Heart left ventricle (tissue), 16 donors: ENCODE measurements around the gene VEGFA. TPM values are rescaled to one million over a fixed set of nuclear protein-coding genes. Genes with fewer than 3 reads are reported as not detected.

Experiments used
- ATAC-seq, 4 donors: fragments of 200-7000 bp; cut with Tn5 transposase; one replicate each; pipeline ENCODE4 v1.9.1; 2020 to 2022; ENCODE audit warnings: moderate library complexity in 4 of 4, mild to moderate bottlenecking in 3 of 4, moderate number of reproducible peaks in 1 of 4
- DNase-seq, 5 donors: peaks; one replicate each; pipeline ENCODE4 v3.0.0-alpha.2; 2020
- H3K27ac ChIP-seq, 12 donors: fragments of 200-600 bp; sonication (generic) in 4 of 12; one replicate each; pipeline versions ENCODE4 v1.5.0 to v1.8.0; 2016 to 2022; ENCODE audit warnings: mild to moderate bottlenecking in 2 of 12
- H3K27me3 ChIP-seq, 9 donors: fragments of 200-600 bp; sonication (generic) in 2 of 9; one replicate each; pipeline versions ENCODE4 v1.5.1 to v1.8.0; 2016 to 2022; ENCODE audit warnings: mild to moderate bottlenecking in 3 of 9
- H3K36me3 ChIP-seq, 9 donors: fragments of 200-600 bp; sonication (generic) in 2 of 9; one replicate each; pipeline versions ENCODE4 v1.5.0 to v1.8.0; 2018 to 2022; ENCODE audit warnings: mild to moderate bottlenecking in 2 of 9
- H3K4me1 ChIP-seq, 12 donors: fragments of 200-600 bp; sonication (generic) in 4 of 12; one replicate each; pipeline versions ENCODE4 v1.5.0 to v1.8.0; 2016 to 2022; ENCODE audit warnings: mild to moderate bottlenecking in 3 of 12
- H3K4me3 ChIP-seq, 12 donors: fragments of 200-600 bp; sonication (generic) in 4 of 12; one replicate each; pipeline versions ENCODE4 v1.5.0 to v1.8.0; 2017 to 2022; ENCODE audit warnings: mild to moderate bottlenecking in 9 of 12, moderate library complexity in 4 of 12
- H3K9me3 ChIP-seq, 12 donors: fragments of 200-600 bp; sonication (generic) in 4 of 12; one replicate each; pipeline versions ENCODE4 v1.5.0 to v1.8.0; 2016 to 2022; ENCODE audit warnings: mild to moderate bottlenecking in 1 of 12
- POLR2A ChIP-seq, 2 donors: fragments of 450-650 bp; IDR thresholded peaks; one replicate each; pipeline ENCODE4 v1.6.1; 2017; ENCODE audit warnings: antibody characterized with exemption in 2 of 2, mild to moderate bottlenecking in 2 of 2, moderate library complexity in 2 of 2
- WGBS, 4 donors: extraction: QIAGEN DNeasy Blood & Tissue Kit in 2 of 4; methylation state at CpG; one replicate each; pipeline versions ENCODE4 v1.1.5 to v1.1.7; 2013 to 2018; 5-methylcytosine and 5-hydroxymethylcytosine counted together
- intact Hi-C, 10 donors: fragments of 100-400 bp; cut with DNase I; formaldehyde crosslinking; loops; one replicate each; pipeline versions ENCODE4 v1.11.1 to v1.14.2; 2022
- polyA plus RNA-seq, 2 donors: library from polyadenylated mRNA; stranded (reverse); fragments of 200-250 nt; gene quantifications; one replicate each; pipeline ENCODE4 v1.2.3, GENCODE V29; 2013
- total RNA-seq, 9 donors: library from RNA; depleted of rRNA in 2 of 9; stranded (reverse); fragments of >200 nt in 2 of 9; fragmentation: NEBNext Ultra II Directional in 3 of 9; extraction: Animal tissue kit (Norgen Biotek cat#: 25700) in 3 of 9; gene quantifications; one replicate each; pipeline versions ENCODE4 v1.1.0 to v1.2.4, GENCODE V29; 2016 to 2023
- TF ChIP-seq, protein P1 (sequence below), 12 donors: fragments of 200-600 bp; sonication (generic) in 4 of 12; IDR thresholded peaks; one replicate each; pipeline versions ENCODE4 v1.5.0 to v1.8.0; 2018 to 2022; ENCODE audit warnings: antibody characterized with exemption in 12 of 12, mild to moderate bottlenecking in 5 of 12
- donor health status: ischemic (EF 13 %, LVEDD 7.1; RV severe dilation, severe dysfunction).
- donor health status: healthy with polysubstance abuse.
- donor health status: DM: no; HTN: yes; CAD: no.
- donor health status: DM: no; HTN: no; CAD: no.
- donor health status: ischemic (EF 25% LVEDD 6.9; RV normal size, moderate dysfunction).
- donor health status: ischemic (EF 25% LVEDD 5.7; RV mildly dilated, moderate dysfunction).
- donor health status: healthy.
- donor health status: DM: yes; HTN: yes; CAD: no.
- donor health status: ischemic (EF 35%, LVEDD 5.7; RV mildly dilated, moderate dysfunction).
- donor health status: nonischemic (EF 11% LVEDD 7.7; RV severe dilation, severe dysfunction).
- donor health status: DM: yes; HTN: yes; CAD: no.
- donor health status: PGD.
- donor health status: ischemic (EF 29% LVEDD 5.4; RV normal size, mild dysfunction).
- donor health status: nonischemic (EF 23%, LVEDD 6.1; RV moderate dilation, normal function).

The VEGFA gene
- total and polyA plus RNA-seq, 11 donors = 83.0 to 254 (median 171) TPM

- no peaks in the 10 kb centered on the region for H3K9me3 ChIP-seq
- 74 to 85% (median 81%) methylated on average over 5 of the region's 5 CpGs for WGBS, 4 donors
- no peaks in the 10 kb centered on the region for H3K4me1 ChIP-seq
- TF ChIP-seq, protein P1, sequence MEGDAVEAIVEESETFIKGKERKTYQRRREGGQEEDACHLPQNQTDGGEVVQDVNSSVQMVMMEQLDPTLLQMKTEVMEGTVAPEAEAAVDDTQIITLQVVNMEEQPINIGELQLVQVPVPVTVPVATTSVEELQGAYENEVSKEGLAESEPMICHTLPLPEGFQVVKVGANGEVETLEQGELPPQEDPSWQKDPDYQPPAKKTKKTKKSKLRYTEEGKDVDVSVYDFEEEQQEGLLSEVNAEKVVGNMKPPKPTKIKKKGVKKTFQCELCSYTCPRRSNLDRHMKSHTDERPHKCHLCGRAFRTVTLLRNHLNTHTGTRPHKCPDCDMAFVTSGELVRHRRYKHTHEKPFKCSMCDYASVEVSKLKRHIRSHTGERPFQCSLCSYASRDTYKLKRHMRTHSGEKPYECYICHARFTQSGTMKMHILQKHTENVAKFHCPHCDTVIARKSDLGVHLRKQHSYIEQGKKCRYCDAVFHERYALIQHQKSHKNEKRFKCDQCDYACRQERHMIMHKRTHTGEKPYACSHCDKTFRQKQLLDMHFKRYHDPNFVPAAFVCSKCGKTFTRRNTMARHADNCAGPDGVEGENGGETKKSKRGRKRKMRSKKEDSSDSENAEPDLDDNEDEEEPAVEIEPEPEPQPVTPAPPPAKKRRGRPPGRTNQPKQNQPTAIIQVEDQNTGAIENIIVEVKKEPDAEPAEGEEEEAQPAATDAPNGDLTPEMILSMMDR (IDR thresholded peaks at IDR 0.05) = no peak
- no peak for TF ChIP-seq POLR2A (IDR thresholded peaks at IDR 0.05)
- no peak overlapping the region for H3K27ac ChIP-seq
- H3K27me3 ChIP-seq = no peaks in the 10 kb centered on the region
- ATAC-seq (no peak), DNase-seq (no peak)
- H3K36me3 ChIP-seq = no peaks in the 10 kb centered on the region
- intact Hi-C loops = no loop called here
- H3K4me3 ChIP-seq = no peak overlapping the region
These were observed 26.2 kb upstream of the VEGFA start for GRCh38 chr6:43743682-43744381.

DNA sequence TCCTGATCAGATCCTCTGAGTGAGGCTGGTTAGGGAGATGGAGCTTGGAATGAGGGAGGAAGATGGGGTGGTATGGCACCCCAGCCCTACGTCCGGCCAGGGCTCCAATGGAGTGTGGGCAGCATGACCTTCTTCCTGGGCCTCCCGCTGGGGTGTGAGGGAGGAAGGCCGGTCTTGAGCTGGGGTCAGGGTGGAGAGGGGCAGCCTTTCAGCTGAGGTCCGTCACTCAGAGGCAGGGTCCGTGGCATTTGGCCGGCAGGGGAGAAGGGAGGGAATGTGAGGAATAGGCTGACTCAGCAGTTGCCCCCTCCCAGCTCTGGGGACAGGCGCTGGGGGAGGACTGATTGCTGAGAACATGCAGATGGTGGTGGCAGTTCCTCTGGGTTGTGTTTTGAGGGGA is 25.5 kb upstream of the VEGFA start:
- ATAC-seq (no peak), DNase-seq (no peak)
- Histone ChIP-seq H3K4me3 (no peak overlapping the region), H3K9me3 (no peaks in the 10 kb centered on the region), H3K4me1 (no peaks in the 10 kb centered on the region), H3K27ac (no peak overlapping the region), H3K27me3 (no peaks in the 10 kb centered on the region), H3K36me3 (no peaks in the 10 kb centered on the region)
- intact Hi-C loops = no loop called here
- no peak for TF ChIP-seq POLR2A (IDR thresholded peaks at IDR 0.05)
- TF ChIP-seq, protein P1 (IDR thresholded peaks at IDR 0.05) = no peak
- 82 to 92% (median 88%) methylated on average over 7 to 8 of the region's 8 CpGs for WGBS, 4 donors

DNA sequence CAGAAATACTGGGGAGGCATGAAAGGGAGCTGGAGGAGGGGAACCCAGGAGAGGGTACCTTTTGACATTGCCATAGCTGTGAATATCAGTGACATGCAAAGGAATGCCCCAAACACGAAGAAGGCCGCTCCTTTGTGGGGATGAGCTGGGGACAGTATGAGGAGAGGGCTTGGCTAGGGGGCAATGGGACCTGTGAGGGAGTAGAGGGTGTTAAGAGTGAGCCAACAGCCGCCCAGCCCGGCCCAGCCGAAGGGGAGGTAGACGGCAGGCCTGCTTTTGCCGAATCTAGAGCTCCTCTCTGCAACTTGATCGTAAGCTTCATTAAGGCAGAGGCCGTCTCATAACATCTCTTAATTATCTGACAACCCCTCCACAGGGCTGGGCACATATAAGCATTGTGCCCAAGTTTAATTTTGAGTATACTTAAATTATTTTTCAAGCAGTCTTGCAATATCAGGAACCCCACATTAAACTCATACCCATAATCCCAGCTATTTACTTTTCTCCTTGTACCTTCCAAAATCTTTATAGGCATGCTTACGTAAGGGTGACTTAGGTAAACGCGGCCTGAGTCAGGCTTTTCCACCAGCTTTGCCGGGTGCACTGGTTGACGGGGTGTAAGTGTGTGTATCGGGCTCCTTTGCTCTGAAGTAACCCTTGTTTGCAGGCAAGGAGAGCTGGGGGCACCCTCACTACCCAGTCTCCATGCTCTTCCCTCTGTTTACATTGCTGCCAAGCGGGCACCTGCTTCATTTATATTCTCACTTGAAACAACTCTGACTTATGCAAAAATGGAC is 24.9 kb upstream of the VEGFA start:
- no peaks in the 10 kb centered on the region for H3K4me1 ChIP-seq
- TF ChIP-seq POLR2A (IDR thresholded peaks at IDR 0.05) = no peak
- TF ChIP-seq, protein P1 (IDR thresholded peaks at IDR 0.05) = no peak
- no peak for DNase-seq
- WGBS, 4 donors = 90 to 92% (median 91%) methylated on average over 16 of the region's 16 CpGs
- H3K27ac ChIP-seq = no peak overlapping the region
- H3K9me3 ChIP-seq = no peaks in the 10 kb centered on the region
- H3K36me3 ChIP-seq = no peaks in the 10 kb centered on the region
- H3K4me3 ChIP-seq = no peak overlapping the region
- no peak for ATAC-seq
- no peaks in the 10 kb centered on the region for H3K27me3 ChIP-seq
- intact Hi-C loops = no loop called here

DNA sequence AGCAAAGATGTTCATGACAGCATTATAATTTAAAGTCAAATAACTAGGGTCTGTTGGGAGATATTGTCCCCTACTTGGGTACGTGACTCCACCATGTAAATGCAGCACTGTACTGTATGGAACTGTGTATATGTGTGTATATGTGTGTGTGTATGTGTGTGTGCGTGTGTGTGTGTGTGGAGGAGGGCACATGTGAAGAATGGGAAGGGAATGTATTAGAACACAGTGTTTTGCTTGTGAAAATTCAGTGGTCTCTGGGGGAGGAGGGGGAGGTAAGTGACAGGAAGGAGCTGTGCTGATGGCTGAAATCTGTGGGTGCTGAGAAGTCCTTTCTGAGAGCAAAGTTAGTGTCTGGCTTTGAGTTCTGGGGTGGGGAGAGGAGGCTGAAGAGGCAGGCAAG is 23.9 kb upstream of the VEGFA start:
- Histone ChIP-seq H3K4me3 (no peak overlapping the region), H3K27me3 (no peaks in the 10 kb centered on the region), H3K4me1 (no peaks in the 10 kb centered on the region), H3K36me3 (no peaks in the 10 kb centered on the region), H3K27ac (no peak overlapping the region), H3K9me3 (no peaks in the 10 kb centered on the region)
- WGBS, 4 donors = 81 to 91% (median 87%) methylated on average over 2 of the region's 2 CpGs
- no peak for DNase-seq
- ATAC-seq = no peak
- intact Hi-C loops = no loop called here
- TF ChIP-seq, protein P1 (IDR thresholded peaks at IDR 0.05) = no peak
- TF ChIP-seq POLR2A (IDR thresholded peaks at IDR 0.05) = no peak
